GM10248 (cell line): ENCODE measurements around the gene LSM14A.
"Not testable (repeated sequence)": the region's sequence is repeated elsewhere in the genome, so short reads cannot be mapped to it uniquely, and the experiment has no call there.

ENCODE experiments used
- CTCF ChIA-PET: fragments of 300-600 bp; sonication (Branson Sonifier 250); formaldehyde crosslinking; extraction: SDS; loops from one replicate; lab custom pipeline; 2021; ENCODE audit warnings: antibody characterized with exemption; lab: Yijun Ruan, JAX
- POLR2A ChIA-PET: fragments of 350-650 bp; sonication (Branson Sonifier 250); formaldehyde crosslinking; extraction: SDS; loops from one replicate; lab custom pipeline; 2020; ENCODE audit warnings: antibody characterized with exemption; lab: Yijun Ruan, JAX
- DNase-seq: peaks from one replicate; pipeline ENCODE4 v3.0.0; 2012; ENCODE audit errors: extremely low spot score
- CTCF ChIP-seq: IDR thresholded peaks from 2 replicates; pipeline ENCODE4 v1.5.1; 2012; ENCODE audit warnings: mild to moderate bottlenecking, low read depth; ENCODE audit errors: extremely low read depth, missing control alignments, control extremely low read depth

Gene LSM14A

GRCh38 chr19:34189199-34189916 is 17.1 kb downstream of the LSM14A start:
- no peak for DNase-seq
- ChIA-PET POLR2A (interaction anchor here (1.2 kb wide), 1 partner anchor 72 kb away, joined by 3 read pairs; no protein-coding TSS in a partner anchor), CTCF (interaction anchor here (1.0 to 1.5 kb wide), 2 partner anchors 13 to 157 kb away, joined by 4 read pairs; no protein-coding TSS in a partner anchor)
- no peak for TF ChIP-seq CTCF

DNA sequence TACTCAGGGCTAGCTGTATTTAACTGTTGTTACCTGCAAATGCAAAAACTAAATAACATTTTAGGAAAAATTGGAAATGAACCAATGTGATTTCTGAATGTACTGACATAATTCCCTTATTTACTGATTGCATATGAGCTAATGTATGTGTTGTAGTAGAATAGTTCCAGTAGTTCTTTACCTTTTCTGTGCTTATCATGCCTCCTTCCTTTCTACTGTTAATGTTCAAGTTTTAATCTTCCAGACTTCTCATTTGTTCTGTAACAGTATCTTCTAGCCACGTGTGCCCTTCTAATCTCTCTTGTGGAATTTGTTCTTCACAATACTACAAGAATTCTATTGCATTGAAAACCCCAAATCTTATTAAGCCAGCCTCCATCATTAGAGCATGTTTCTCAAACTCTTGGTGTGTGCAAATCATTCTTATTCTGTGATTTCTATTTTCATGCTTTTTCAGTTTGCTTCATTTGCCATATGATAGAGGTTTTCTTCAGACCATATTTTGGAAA is 17.7 kb downstream of the LSM14A start:
- DNase-seq, result no peak
- no peak for TF ChIP-seq CTCF
- ChIA-PET POLR2A (no interaction called here), CTCF (interaction anchor here (1.0 to 1.5 kb wide), 2 partner anchors 14 to 156 kb away, joined by 4 read pairs; no protein-coding TSS in a partner anchor)

GRCh38 chr19:34191355-34191962 is 19.2 kb downstream of the LSM14A start:
- no peak for DNase-seq
- no peak for TF ChIP-seq CTCF
- ChIA-PET POLR2A (no interaction called here), CTCF (interaction anchor here (0.8 to 1.7 kb wide), 3 partner anchors 11 to 28 kb away, joined by 3 to 4 read pairs (median 3); no protein-coding TSS in a partner anchor)

- DNase-seq, result no peak
- ChIA-PET CTCF (interaction anchor here (1.2 kb wide), 1 partner anchor 11 kb away, joined by 3 read pairs; no protein-coding TSS in a partner anchor), POLR2A (interaction anchor here (0.9 kb wide), 1 partner anchor 166 kb away, joined by 3 read pairs; no protein-coding TSS in a partner anchor)
- no peak for TF ChIP-seq CTCF
Observed at GRCh38 chr19:34193439-34193838, 21.1 kb downstream of the LSM14A start.

- DNase-seq, result no peak
- no peak for TF ChIP-seq CTCF
- ChIA-PET CTCF (interaction anchor here (1.2 to 2.1 kb wide), 3 partner anchors 11 to 26 kb away, joined by 3 to 6 read pairs (median 5); no protein-coding TSS in a partner anchor), POLR2A (interaction anchor here (0.9 kb wide), 1 partner anchor 165 kb away, joined by 3 read pairs; no protein-coding TSS in a partner anchor)
Observed at GRCh38 chr19:34193876-34194275, 21.6 kb downstream of the LSM14A start.

- CTCF ChIA-PET, result interaction anchor here (1.0 to 1.4 kb wide), 2 partner anchors 20 to 21 kb away, joined by 3 read pairs; no protein-coding TSS in a partner anchor
- TF ChIP-seq CTCF, result no peak
- POLR2A ChIA-PET, result no interaction called here
- no peak for DNase-seq
Observed at GRCh38 chr19:34201133-34201532, 28.8 kb downstream of the LSM14A start.

- DNase-seq, POLR2A ChIA-PET, CTCF ChIA-PET: not testable (repeated sequence)
Observed at GRCh38 chr19:34205324-34205723, 33.0 kb downstream of the LSM14A start.
